ENCODE results near the gene FIBP.

Gene FIBP

DNA sequence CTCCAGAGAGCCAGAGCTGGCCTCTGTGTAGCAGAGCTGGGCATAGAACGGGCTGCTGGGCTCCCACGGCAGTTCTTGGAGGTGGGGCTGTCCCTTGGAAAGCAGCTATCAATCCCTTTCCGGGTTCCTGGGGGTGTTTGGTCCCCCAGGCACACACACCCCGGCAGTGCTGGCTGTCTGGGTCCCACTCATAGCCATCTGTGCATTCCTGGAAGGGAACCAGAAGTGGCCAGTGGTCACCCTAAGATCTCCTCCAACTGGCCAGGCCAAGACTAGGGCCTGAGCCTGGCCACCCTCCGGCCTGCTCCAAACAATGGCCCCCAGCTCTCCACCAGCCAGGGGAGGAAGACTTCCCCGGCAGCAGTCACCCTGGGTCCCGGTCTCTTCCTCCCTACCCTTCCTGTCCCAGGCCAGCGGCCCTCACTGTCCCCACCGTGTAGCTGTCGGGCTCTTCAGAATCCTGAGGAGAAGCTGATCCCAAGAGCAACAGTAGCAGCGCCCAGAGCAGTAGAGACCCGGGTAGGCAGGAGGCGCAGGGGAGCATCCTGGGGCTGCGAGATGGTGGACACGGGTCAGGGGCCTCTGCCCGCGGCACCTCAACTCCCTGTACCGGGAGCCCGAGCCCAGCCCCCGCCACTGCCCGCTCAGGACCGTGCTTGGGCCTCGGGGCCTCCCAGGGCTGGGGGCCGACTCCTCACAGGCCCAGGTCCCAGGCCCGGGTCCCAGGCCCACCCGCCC lies 16.3 kb downstream of the FIBP start:
- no peak for DNase-seq (ENCODE audit: low read depth)
- H3K4me3 ChIP-seq (ENCODE audit: low read length): peak overlapping the region; percentile 75
- TF ChIP-seq, protein P1, sequence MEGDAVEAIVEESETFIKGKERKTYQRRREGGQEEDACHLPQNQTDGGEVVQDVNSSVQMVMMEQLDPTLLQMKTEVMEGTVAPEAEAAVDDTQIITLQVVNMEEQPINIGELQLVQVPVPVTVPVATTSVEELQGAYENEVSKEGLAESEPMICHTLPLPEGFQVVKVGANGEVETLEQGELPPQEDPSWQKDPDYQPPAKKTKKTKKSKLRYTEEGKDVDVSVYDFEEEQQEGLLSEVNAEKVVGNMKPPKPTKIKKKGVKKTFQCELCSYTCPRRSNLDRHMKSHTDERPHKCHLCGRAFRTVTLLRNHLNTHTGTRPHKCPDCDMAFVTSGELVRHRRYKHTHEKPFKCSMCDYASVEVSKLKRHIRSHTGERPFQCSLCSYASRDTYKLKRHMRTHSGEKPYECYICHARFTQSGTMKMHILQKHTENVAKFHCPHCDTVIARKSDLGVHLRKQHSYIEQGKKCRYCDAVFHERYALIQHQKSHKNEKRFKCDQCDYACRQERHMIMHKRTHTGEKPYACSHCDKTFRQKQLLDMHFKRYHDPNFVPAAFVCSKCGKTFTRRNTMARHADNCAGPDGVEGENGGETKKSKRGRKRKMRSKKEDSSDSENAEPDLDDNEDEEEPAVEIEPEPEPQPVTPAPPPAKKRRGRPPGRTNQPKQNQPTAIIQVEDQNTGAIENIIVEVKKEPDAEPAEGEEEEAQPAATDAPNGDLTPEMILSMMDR (conservative IDR thresholded peaks at IDR 0.05; ENCODE audit: low read depth, low read length): peak; percentile 38

DNA sequence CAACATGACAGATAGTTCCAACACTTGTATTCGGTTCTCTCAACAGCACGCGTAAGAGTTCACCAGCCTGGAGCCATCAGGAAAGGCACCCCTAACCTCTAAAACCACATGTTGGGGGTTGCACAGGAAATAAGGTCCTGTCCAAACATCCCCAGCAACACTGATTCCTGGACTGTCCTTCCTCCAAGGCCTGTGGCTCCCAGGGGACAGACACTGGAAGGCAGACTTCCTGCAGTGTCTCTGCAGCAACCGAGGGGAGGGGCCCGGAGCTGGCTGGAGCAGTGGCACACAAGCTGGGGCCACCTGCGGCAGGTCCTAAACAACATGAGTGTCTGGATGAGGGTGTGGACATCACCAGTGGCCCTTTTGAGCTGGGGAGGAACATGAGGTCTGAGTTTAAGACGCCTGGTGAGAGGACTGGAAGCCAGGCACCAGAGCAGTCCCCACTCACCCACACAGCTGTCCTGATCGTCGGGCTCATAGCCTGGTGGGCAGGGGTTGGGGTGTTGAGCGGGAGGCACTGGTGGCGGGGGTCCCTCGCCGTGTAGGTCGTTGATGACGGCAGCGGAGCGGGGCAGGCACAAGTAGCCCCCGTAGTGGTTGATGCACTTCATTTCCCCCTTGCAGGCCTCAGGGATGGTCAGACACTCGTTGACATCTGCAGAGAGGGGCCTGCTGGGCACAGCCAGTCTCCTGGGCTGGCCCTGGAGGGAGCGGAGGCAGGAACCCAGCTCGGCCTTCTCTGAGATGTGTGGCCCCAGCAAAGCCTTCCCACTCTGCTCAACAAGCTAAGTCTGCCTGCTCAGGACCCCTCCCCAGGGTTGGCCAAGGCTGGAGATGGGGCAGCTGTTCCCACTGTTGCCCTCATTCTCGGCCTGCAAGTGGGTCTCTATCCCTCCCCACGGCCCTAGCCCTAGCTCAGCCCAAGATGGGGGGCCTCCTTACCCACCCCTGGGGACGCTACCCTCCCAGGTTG lies 17.3 kb downstream of the FIBP start:
- no peak for DNase-seq (ENCODE audit: low read depth)
- H3K4me3 ChIP-seq (ENCODE audit: low read length): no peak overlapping the region
- TF ChIP-seq, protein P1 (conservative IDR thresholded peaks at IDR 0.05; ENCODE audit: low read depth, low read length): no peak

DNA sequence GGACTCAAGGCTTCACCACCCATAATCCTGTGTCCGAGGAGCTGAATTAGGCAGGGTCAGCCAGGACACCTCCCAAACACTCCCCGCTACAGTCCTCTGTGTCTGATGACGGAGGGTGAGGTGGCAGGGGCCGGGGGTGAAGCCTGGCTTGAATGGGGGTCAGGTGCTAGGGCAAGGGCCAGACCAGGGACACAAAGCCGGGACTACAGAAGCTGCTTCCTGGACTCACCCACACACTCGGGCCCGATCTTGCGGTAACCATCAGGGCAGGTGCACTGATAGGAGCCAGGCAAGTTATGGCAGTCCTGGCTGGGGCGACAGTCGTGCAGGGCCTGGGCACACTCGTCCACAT lies 18.0 kb downstream of the FIBP start:
- TF ChIP-seq, protein P1 (conservative IDR thresholded peaks at IDR 0.05; ENCODE audit: low read depth, low read length): no peak
- H3K4me3 ChIP-seq (ENCODE audit: low read length): no peak overlapping the region
- no peak for DNase-seq (ENCODE audit: low read depth)

DNA sequence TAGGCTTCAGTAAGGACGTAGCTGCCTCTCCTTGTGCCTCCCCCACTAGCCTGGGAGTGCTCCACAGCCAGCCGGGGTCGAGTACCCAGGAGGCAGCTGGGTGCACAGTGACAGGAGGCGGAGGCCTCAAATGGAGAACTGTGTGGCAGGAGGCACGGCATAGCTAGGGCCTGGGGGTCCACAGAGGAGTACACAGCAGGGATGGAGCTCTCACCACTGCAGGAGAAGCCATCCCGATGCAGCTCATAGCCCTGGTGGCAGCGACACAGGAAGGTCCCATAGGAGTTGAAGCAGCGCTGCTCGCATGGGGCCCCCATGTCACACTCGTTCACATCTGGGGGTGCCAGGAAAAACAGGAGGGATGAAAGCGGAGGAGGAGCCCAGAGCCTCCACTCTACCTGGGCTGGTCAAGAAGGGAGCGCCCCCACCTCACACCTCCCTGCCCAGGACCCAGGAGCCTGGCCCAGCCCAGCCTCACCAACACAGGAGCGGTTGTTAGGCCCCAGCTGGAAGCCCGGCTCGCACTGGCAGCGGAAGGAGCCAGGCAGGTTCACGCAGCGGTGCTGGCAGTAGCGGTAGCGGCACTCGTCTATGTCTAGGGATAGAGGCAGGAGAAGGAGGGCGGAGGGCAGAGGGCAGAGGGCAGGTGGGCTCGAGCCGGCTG lies 18.5 kb downstream of the FIBP start:
- H3K4me3 ChIP-seq (ENCODE audit: low read length): no peak overlapping the region
- TF ChIP-seq, protein P1 (conservative IDR thresholded peaks at IDR 0.05; ENCODE audit: low read depth, low read length): no peak
- DNase-seq (ENCODE audit: low read depth): no peak

DNA sequence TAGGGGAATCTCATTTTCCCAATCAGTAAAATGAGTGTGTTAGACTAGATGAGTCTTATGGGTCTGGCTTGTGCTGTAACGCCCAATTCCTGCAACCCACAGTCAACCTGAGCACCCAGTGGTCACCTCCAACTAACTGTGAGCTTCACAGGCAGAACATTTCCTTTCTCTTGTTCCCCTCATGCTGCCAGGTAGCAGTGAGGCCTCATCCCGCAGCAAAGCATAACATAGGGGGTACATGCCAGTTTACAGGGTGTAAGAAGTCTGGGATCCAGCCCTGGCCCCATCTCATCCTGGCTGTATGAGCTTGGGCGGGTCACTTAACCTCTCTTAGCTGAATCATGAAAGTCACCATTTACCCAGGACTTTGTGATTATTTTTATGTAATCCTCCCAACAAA lies 19.4 kb downstream of the FIBP start:
- DNase-seq (ENCODE audit: low read depth): no peak
- no peak overlapping the region for H3K4me3 ChIP-seq (ENCODE audit: low read length)
- TF ChIP-seq, protein P1 (conservative IDR thresholded peaks at IDR 0.05; ENCODE audit: low read depth, low read length): no peak

DNA sequence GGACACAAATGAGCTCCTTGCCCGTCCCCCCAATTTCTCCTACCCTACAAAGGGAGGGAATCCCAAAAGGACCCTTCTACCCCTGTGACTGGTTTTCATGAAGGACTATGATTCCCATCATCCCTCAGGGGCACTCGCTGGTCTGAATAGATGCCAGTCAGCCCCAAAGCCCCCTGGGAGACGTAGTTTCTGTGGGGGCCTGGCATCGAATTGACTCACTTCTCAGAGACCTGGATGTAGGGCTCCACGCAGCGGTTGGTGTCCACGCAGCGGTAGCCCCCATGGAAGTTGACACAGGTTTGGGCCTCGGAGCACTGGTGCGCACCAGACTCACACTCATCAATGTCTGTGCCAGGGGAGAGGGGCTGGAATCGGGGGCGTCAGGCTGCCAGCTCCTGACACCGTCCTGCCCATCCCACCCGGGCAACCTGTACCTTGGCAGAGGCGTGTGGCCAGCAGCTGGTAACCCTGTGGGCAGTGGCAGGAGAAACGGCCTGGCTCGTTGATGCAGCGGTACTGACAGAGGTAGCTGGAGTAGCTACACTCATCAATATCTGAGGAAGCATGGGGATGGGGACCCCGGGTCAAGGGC lies 20.1 kb downstream of the FIBP start:
- TF ChIP-seq, protein P1 (conservative IDR thresholded peaks at IDR 0.05; ENCODE audit: low read depth, low read length): no peak
- no peak for DNase-seq (ENCODE audit: low read depth)
- no peak overlapping the region for H3K4me3 ChIP-seq (ENCODE audit: low read length)
